Activated naive CD8-positive, alpha-beta T cell treated with anti-CD3 and anti-CD28 coated beads, Interleukin-2, amount 50 U/mL, for 16 hours (primary cell): ENCODE data around the gene ATP1B2.
A peak's percentile ranks its signal among the peaks of the same experiment; 100 is the strongest.
"Not testable (repeated sequence)": the region's sequence is repeated elsewhere in the genome, so short reads cannot be mapped to it uniquely, and the experiment has no call there.

ENCODE experiments used
- DNase-seq: peaks from one replicate; pipeline ENCODE4 v3.0.0-alpha.2; 2020; ENCODE audit warnings: low read depth, low spot score

Gene ATP1B2, protein sequence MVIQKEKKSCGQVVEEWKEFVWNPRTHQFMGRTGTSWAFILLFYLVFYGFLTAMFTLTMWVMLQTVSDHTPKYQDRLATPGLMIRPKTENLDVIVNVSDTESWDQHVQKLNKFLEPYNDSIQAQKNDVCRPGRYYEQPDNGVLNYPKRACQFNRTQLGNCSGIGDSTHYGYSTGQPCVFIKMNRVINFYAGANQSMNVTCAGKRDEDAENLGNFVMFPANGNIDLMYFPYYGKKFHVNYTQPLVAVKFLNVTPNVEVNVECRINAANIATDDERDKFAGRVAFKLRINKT

DNA sequence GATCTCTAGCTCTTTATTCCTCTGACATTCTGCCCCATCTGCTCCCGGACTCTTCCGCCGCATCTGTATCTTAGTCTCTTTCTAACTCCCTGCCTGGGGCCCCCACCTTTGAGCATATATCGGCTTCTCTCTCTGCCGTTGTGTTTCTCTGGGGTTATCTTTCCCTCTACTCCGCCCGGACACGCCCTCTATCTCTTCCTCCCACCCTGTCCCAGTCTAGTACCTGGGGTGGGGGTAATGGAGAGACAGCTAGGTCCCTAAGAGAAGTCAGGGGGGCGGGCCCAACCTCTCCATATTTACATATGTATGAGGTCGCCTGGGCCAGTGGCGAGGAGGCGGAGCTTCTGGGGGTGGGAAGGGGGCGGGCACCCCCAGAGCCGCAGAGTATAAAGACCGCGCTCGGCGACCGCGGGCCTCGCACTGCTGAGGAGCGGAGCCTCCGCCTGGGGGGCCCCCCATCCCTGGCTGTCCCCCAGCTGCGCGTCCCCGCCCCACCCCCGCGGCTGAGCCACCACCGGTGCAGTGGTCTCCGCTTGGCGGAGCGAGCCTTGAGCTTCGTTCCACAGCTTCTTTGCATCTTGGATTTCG lies at the start of gene ATP1B2:
TSS of gene ATP1B2 (plus strand) at position 418 of the 588 bp plus-strand sequence. CDS start 593 bp downstream, outside the sequence.
- DNase-seq = peak; percentile 54

- DNase-seq = no peak
These were observed 44.4 kb upstream of the ATP1B2 start for GRCh38 chr17:7606280-7606679.

DNA sequence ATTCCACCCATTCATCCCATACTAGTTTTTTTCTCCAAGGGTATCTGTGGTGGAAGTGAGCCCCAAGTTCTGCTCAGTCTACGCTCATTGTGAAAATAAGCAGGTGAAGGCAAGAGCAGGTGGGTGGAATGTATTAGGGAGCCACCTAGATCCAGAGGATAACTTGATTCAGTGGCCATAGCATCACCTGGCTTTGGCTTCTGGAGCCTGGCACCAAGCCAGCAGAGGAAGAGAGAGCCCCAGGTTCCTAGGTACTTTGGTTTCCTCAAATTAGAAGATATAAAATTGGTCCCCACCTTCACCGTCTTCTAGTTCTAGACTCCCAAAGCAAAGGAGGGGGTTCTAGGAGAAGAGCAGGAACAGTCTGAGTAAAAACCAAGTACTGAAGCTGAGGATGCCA lies 40.1 kb upstream of the ATP1B2 start:
- no peak for DNase-seq

- DNase-seq = no peak
These were observed 39.0 kb upstream of the ATP1B2 start for GRCh38 chr17:7611635-7612293.

DNA sequence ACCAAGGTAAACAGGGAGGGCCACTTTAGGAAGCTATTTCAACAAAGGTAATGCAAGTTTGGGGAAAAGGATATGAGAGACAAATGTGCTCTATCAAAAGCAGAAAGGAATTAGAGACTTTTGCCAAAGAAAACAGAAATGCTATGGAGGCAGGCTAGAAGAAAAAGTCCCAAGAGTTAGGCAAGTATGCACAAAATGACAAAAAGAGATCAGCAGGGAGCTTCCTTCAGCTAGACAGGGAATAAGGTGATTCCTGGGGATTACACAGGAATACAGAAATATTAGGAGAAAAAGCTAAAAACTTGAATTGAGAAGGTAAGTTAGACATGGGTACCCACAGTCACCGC lies 38.5 kb upstream of the ATP1B2 start:
- DNase-seq = no peak

- no peak for DNase-seq
These were observed 36.8 kb upstream of the ATP1B2 start for GRCh38 chr17:7613769-7614424.

GRCh38 chr17:7614425-7615264 lies 36.1 kb upstream of the ATP1B2 start, which contains the start of gene FXR2:
TSS of gene FXR2 (minus strand) at chr17:7614897. CDS start at chr17:7614532, 365 bp downstream.
- peak; percentile 99 for DNase-seq

GRCh38 chr17:7615265-7615747 lies 35.4 kb upstream of the ATP1B2 start:
- DNase-seq = no peak

DNA sequence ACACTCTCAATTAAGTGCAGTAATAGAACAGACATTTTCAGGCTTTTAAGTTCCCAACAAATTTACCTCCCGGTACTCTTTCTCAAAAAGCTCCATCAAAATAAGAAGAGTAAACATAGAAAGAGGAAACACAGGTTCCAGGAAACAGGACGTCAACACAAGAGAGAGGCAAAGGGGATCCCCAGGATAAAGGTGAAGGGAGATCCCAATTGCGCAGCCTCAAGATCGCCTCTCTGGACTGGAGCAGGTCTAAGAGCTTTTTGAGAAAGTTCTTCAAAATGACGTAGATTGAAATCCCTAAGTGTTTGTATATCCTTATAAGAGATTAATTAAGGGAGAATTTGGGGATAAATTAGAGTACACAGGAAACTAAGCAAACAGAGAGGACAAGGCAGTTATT lies 32.1 kb upstream of the ATP1B2 start:
- no peak for DNase-seq

GRCh38 chr17:7620835-7621234 lies 29.9 kb upstream of the ATP1B2 start:
- no peak for DNase-seq

GRCh38 chr17:7623661-7624060 lies 27.1 kb upstream of the ATP1B2 start:
- no peak for DNase-seq

DNA sequence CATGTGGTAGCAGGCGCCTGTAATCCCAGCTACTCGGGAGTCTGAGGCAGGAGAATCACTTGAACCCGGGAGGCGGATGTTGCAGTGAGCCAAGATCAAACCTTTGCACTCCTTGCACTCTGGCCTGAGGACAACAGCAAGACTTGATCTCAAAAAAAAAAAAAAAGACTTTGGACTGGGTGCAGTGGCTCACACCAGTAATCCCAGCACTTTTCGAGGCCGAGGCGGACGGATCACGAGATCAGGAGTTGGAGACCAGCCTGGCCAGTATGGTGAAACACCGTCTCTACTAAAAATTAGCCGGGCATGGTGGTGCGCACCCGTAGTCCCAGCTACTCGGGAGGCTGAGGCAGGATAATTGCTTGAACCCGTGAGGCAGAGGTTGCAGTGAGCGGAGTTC lies 25.0 kb upstream of the ATP1B2 start:
- DNase-seq = not testable (repeated sequence)

DNA sequence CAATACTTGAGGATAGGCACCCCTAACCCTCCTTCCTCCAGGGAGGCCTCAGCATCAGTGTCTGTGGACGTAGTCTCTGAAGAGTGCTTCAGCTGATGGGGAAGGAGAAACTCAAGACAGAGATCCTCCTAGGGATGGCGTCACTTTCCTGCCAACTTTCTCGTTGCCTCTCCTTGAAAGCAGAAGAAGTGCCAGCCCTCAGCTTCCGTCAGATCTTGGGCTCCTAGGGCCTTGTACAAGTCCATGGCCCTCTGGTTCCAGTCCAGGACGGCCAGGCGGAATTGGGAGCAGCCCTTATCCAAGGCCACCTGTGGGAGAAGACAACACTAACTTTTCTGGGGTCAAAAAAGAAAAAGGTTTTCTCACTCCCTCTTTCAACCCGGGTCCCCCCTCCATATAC lies 24.4 kb upstream of the ATP1B2 start:
- DNase-seq = no peak

GRCh38 chr17:7626956-7627249 lies 23.8 kb upstream of the ATP1B2 start:
- no peak for DNase-seq

DNA sequence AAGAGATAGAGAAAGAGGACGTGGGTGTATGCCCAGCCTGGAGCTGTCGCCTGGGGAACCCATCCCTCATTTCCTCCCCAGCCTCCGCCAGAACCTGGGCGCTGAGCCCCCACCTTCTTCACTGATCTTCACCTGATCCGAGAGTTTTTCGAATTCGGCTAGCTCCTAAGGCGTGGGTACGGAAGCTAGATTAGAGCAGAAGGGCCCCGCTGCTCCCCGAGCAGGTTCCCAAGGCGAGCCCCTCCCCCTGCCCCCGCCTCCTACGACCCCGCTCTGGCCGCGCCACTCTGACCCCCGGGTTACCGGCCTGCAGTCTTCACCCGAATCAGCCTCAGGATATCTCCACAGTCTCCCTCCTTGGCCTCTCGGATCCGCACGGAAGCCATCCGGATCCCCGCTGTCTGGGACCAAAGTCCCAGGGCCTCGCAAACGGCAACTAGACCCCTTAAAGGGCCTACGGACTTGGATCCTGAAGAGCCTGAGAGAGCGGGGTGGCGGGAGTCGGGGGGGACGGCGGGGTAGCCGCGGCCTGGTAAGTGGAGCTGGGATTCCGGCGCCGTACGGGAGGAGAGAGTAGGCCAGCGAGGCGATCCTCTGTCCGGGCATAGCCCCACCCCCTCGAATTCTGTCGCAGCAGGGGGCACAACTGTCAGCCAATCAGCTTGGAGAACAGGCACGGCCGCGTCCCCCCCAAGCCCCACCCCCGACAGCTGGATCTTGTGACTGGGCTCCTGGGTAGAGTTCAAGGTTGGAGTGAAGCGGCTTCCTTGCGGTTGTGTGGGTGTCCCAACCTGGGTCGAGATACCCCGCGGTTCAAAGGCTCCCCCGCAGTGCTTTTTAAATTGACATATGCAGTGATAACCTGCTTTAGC lies 23.2 kb upstream of the ATP1B2 start, which contains the start of gene SAT2:
TSS of gene SAT2 (minus strand) at position 572 of the 872 bp plus-strand sequence. CDS start at position 386, 186 bp downstream.
- peak; percentile 72 for DNase-seq

DNA sequence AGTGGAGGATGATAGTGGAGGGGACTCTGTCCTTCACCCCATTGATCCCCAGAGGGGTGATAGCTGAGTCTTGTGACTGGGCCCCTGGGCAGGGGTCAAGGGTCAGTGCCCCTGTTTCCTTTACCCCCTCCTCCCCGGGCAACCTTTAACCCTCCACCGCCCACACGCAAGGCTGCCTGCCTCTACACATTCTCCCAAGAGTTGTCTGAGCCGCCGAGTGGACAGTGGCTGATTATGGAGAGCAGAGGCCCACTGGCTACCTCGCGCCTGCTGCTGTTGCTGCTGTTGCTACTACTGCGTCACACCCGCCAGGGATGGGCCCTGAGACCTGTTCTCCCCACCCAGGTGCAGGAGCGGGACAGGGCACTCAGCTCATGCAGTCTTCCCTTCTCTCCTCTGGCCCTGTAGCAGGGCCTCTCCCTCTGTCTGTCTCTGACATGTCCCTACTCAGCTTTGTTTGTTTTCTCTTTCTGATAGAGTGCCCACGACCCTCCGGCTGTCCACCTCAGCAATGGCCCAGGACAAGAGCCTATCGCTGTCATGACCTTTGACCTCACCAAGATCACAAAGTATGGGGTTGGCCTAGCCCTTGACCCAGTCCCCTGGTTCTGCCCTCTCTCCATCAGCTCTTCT lies 20.7 kb upstream of the ATP1B2 start, which contains the start of gene SHBG:
TSS of gene SHBG (plus strand) at position 197 of the 633 bp plus-strand sequence. CDS start at position 235, 38 bp downstream.
- no peak for DNase-seq

DNA sequence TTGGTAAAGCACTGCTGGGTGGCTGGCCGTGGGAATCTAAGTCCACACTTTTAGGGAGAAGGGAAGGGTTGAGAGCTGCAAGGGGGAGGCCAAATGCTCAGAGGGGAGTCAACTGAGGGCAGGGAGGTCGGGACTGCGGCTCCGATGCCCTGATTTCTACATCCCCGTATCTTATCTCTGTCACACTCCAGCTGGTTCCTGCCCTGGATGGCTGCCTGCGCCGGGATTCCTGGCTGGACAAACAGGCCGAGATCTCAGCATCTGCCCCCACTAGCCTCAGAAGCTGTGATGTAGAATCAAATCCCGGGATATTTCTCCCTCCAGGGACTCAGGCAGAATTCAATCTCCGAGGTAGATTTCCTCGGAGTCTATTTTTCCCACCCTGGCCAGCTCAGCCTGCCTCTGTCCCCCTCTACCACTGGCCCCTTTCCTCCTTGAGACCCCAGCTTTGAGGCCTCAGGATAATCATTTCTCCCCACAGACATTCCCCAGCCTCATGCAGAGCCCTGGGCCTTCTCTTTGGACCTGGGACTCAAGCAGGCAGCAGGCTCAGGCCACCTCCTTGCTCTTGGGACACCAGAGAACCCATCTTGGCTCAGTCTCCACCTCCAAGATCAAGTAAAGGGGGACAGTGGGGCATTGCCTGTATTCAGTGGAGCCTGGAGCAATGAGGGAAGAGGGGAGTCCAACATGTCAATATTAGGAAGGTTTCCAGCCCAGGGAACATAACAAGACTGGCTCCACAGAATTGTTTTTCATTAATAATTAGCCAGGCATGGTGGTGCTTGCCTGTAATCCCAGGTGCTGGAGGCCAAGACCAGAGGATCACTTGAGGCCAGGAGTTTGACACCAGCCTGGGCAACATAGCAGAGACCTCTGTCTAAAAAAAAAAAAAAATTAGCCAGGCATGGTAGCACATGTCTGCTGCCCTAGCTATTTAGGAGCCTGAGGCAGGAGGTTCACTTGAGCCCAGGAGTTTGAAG lies 19.0 kb upstream of the ATP1B2 start:
- DNase-seq = no peak

DNA sequence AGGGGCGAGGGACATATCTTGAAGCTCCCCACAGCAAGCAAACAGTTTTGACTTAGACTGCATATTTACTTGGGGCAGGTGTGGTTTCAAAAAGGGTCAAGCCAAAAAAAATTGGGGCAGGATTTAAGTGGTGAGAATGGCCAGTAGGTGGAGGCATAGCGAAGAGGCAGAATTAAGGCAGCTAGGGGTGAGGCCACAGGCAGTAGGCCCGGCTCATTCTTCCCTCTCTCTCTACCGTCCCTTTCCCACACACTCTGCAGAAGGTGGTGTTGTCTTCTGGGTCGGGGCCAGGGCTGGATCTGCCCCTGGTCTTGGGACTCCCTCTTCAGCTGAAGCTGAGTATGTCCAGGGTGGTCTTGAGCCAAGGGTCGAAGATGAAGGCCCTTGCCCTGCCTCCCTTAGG lies 18.2 kb upstream of the ATP1B2 start:
- DNase-seq = no peak

- DNase-seq = no peak
These were observed 17.6 kb upstream of the ATP1B2 start for GRCh38 chr17:7633093-7633492.
